ENCODE measurements around the gene IFNG-AS1.

IFNG-AS1 gene

DNA sequence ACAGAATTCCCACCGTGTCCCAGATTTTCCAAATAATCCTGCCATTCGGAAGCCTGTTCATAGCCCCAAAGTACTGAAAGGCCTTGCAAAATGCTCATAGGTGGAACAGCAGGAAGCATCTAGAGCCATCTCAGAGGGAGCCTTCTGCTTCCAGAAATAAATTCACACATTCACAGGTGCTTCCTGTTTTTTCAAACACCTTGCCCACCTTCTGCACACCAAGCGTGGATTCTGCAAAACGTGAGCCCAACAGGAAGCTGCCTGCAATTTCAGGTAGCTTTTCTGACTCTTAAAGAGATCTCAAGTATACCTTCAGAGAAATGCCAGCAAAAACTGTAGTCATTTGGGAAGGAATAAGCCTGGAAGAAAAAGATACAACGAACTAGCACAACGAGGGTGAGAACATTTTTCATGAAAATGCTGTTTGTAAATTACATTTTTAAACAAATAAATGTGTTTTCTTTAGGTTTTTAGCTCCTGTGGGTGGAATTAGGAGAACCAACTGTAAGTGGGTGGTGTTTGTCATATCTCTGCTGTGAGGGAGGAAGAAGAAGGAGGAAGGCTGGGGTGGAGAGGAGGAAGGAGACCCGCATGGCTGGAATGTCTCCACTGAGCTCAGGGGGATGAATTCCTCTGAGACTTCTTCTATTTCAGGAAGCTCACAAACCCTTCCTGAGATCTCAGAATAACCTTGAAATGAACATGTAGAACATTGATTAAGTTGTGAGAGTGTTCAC lies at the start of gene IFNG-AS1:
Gene IFNG-AS1, plus strand, starts transcription at position 264 of the 737 bp plus-strand sequence.
- ChIA-PET POLR2A (no interaction called here), CTCF (interaction anchor here (0.7 to 1.5 kb wide), 5 partner anchors 12 to 638 kb away, joined by 3 read pairs; no protein-coding TSS in a partner anchor)
- no peak for DNase-seq (ENCODE audit: extremely low spot score)
- no peak for TF ChIP-seq CTCF (IDR thresholded peaks at IDR 0.05; ENCODE audit: control extremely low read depth, extremely low read depth, low read depth, missing control alignments)

DNA sequence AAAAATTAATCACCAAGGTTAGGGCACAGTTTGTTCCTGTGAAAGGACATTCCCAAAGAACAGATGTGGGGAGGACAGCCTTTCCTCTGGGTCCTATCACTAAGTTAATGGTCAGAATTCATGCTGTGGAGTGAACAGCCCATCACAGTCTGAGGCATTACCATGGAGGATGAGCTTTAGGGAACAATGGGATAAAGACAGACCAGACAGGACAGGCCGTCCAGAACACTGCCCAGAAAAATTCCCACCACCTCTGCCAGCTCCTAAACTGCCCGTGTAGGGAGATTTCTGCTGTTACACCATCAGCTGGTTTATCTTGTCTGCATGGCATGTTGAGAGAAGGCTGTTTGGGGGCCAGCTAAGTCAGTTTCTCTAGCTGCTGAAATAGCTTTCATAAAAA lies 49.6 kb upstream of the IFNG-AS1 start:
- no peak for DNase-seq (ENCODE audit: extremely low spot score)
- CTCF ChIA-PET = interaction anchor here (0.9 to 6.2 kb wide), 3 partner anchors 9 to 583 kb away, joined by 3 to 92 read pairs (median 3); no protein-coding TSS in a partner anchor
- POLR2A ChIA-PET = no interaction called here
- no peak for TF ChIP-seq CTCF (IDR thresholded peaks at IDR 0.05; ENCODE audit: control extremely low read depth, extremely low read depth, low read depth, missing control alignments)

DNA sequence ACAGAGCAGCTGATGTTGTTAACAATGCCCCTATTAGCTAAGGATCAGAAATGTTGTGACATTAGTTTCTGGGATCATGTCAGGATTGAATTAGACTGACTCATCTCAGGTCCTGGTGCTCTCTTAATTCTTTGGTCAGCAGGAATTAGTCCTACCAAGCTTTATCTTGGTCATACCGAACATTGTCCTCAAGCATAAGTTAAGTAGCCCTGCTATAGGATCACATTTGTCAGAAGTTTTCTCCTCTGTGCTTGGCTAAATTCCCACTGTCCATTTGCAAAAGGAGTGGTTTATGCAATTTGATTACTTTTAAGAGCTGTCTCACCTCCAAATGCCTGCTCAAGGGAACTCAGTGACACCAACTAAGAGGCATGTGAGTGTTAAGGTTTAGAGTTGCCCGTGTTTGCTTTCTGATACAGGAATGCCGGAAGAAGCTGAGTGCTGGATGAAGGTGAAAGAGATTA lies 48.4 kb upstream of the IFNG-AS1 start:
- CTCF ChIA-PET = interaction anchor here (1.1 to 6.2 kb wide), 2 partner anchors 11 to 584 kb away, joined by 4 to 92 read pairs; no protein-coding TSS in a partner anchor
- POLR2A ChIA-PET = no interaction called here
- no peak for TF ChIP-seq CTCF (IDR thresholded peaks at IDR 0.05; ENCODE audit: control extremely low read depth, extremely low read depth, low read depth, missing control alignments)
- no peak for DNase-seq (ENCODE audit: extremely low spot score)

GRCh38 chr12:67942724-67943123 lies 46.5 kb upstream of the IFNG-AS1 start:
- no peak for TF ChIP-seq CTCF (IDR thresholded peaks at IDR 0.05; ENCODE audit: control extremely low read depth, extremely low read depth, low read depth, missing control alignments)
- DNase-seq (ENCODE audit: extremely low spot score) = no peak
- ChIA-PET POLR2A (no interaction called here), CTCF (interaction anchor here (0.6 to 6.2 kb wide), 18 partner anchors 10 to 917 kb away, joined by 3 to 92 read pairs (median 4); no protein-coding TSS in a partner anchor)

GRCh38 chr12:67943141-67943892 lies 45.9 kb upstream of the IFNG-AS1 start:
- peak; percentile 76 for TF ChIP-seq CTCF (IDR thresholded peaks at IDR 0.05; ENCODE audit: control extremely low read depth, extremely low read depth, low read depth, missing control alignments)
- peak; percentile 41 for DNase-seq (ENCODE audit: extremely low spot score)
- POLR2A ChIA-PET = no interaction called here
- CTCF ChIA-PET = interaction anchor here (0.6 to 6.2 kb wide), 18 partner anchors 9 to 918 kb away, joined by 3 to 92 read pairs (median 4); no protein-coding TSS in a partner anchor

GRCh38 chr12:67944093-67944492 lies 45.2 kb upstream of the IFNG-AS1 start:
- no peak for DNase-seq (ENCODE audit: extremely low spot score)
- ChIA-PET CTCF (interaction anchor here (0.7 to 6.2 kb wide), 2 partner anchors 588 to 744 kb away, joined by 3 to 92 read pairs; no protein-coding TSS in a partner anchor), POLR2A (no interaction called here)
- no peak for TF ChIP-seq CTCF (IDR thresholded peaks at IDR 0.05; ENCODE audit: control extremely low read depth, extremely low read depth, low read depth, missing control alignments)
